Skeletal muscle tissue (tissue), 4 donors: ENCODE results near the gene STX8. TPM values are rescaled to one million over a fixed set of nuclear protein-coding genes. Genes with fewer than 3 reads are reported as not detected.

ENCODE experiments used
- H3K27ac ChIP-seq: one replicate; pipeline ENCODE4 v1.7.0; 2013; ENCODE audit warnings: mild to moderate bottlenecking, low read depth, low read length, inconsistent platforms
- H3K27me3 ChIP-seq, 3 donors: one replicate each; pipeline ENCODE4 v1.7.0; 2013; ENCODE audit warnings: low read length in 3 of 3; ENCODE audit not compliant: control insufficient read depth in 3 of 3, insufficient read depth in 3 of 3
- H3K36me3 ChIP-seq, 3 donors: one replicate each; pipeline ENCODE4 v1.7.0; 2013; ENCODE audit warnings: low read length in 3 of 3; ENCODE audit not compliant: control insufficient read depth in 3 of 3, insufficient read depth in 3 of 3
- H3K4me1 ChIP-seq, 3 donors: one replicate each; pipeline ENCODE4 v1.7.0; 2013; ENCODE audit warnings: low read length in 3 of 3, mild to moderate bottlenecking in 3 of 3; ENCODE audit not compliant: control insufficient read depth in 3 of 3, insufficient read depth in 3 of 3
- H3K4me3 ChIP-seq, 3 donors: one replicate each; pipeline ENCODE4 v1.7.0; 2013; ENCODE audit warnings: low read length in 3 of 3
- H3K9ac ChIP-seq, 3 donors: one replicate each; pipeline ENCODE4 v1.7.0; 2013; ENCODE audit warnings: low read length in 3 of 3, mild to moderate bottlenecking in 3 of 3, moderate library complexity in 2 of 3, low read depth in 1 of 3
- H3K9me3 ChIP-seq, 3 donors: one replicate each; pipeline ENCODE4 v1.7.0; 2013; ENCODE audit warnings: low read length in 3 of 3; ENCODE audit not compliant: control insufficient read depth in 3 of 3
- total RNA-seq: library from RNA; depleted of rRNA; stranded (reverse); fragments of >200 nt; gene quantifications from one replicate; pipeline ENCODE4 v1.2.3, GENCODE V29; 2014
- donor health status: Osteomylitis.

STX8 gene
- total RNA-seq, 1 donor from 2014 or later, result 68.4 TPM

DNA sequence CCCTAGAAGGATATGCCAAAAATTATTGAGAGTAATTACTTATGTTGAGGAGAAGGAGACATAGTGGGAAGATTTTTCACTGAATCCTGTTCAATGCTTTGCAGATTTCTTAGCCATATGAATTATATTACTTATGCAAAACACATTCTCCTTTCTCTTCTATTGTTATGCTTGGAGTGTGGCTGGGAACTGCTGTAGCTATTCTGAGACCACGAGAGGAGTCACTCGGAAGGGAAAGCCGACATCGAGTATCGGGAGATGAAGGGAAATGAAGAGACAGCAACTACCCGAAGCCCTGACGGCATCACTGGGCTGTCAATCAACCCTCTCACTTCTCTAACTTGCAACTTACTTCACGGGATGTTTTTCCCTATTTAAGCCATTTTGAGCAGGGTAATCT, 39.6 kb downstream of the STX8 start:
- Histone ChIP-seq H3K4me1 (no peaks in the 10 kb centered on the region), H3K27ac (no peak overlapping the region), H3K36me3 (peaks cover 0 to 12% (median 3%) of the 10 kb centered on the region in 3 donors), H3K4me3 (no peak overlapping the region), H3K9ac (no peak overlapping the region), H3K27me3 (no peaks in the 10 kb centered on the region), H3K9me3 (no peaks in the 10 kb centered on the region)

DNA sequence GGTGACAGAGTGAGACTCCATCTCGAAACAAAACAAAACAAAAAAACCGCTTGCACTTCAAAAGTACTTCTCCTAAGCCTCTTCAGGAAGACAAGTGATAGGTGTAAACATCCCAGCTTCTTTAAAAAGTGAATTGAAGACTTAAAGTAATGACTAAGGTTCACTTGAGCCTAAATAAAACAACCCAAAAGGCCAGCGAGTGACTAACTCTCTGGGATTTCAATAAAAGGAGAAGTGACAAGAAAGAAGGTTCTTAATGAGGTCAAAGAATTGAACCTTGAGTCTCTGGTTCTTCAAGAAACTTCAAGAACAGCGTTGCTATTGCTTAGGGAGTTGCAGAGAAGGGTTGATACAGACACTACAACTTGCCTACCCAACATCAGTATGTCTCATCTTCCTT, 42.2 kb downstream of the STX8 start:
- H3K4me3 ChIP-seq, result no peak overlapping the region
- no peak overlapping the region for H3K27ac ChIP-seq
- H3K27me3 ChIP-seq, result no peaks in the 10 kb centered on the region
- H3K9me3 ChIP-seq, result no peaks in the 10 kb centered on the region
- H3K4me1 ChIP-seq, result no peaks in the 10 kb centered on the region
- H3K36me3 ChIP-seq, result peaks cover 0 to 5% (median 0%) of the 10 kb centered on the region in 3 donors
- H3K9ac ChIP-seq, result no peak overlapping the region

DNA sequence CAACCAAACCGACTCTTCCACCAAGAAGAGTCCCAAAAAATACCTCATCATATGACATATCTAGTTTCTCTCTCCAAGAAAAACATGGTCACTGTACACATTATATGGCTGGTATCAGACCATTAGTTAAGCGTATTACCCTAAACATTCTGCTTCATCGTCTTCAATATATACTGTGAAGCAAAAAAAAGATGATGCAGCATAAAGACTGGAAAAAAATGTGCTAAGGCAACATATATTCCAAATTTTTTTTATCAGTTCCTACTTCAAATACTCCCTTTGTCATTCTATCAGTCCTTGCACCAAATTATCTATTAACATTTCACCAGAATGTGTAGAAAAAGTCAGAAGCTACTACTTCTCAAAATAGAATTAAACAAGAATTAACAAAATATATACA, 42.9 kb downstream of the STX8 start:
- peaks cover 0 to 2% (median 0%) of the 10 kb centered on the region in 3 donors for H3K36me3 ChIP-seq
- no peaks in the 10 kb centered on the region for H3K9me3 ChIP-seq
- H3K27me3 ChIP-seq, result no peaks in the 10 kb centered on the region
- no peak overlapping the region for H3K27ac ChIP-seq
- H3K4me3 ChIP-seq, result no peak overlapping the region
- H3K4me1 ChIP-seq, result no peaks in the 10 kb centered on the region
- no peak overlapping the region for H3K9ac ChIP-seq

DNA sequence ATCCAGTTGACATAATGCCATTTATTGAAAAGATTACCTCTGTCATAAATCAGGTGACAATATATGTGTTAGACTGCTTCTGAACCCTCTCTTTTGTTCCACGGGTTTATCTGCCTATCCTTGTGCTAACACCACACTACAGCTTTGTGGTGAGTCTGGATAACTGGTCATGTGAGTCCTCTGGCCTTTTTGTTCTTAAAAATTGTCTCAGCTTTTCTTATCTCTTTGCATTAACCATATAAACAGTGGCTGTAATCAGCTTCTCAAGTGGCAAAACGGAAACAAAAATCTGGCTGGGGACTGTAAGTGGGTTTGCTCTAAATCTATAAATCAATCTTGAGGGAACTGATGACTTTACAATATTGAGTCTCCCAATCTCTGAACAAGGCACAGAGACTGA, 44.6 kb downstream of the STX8 start:
- Histone ChIP-seq H3K27me3 (no peaks in the 10 kb centered on the region), H3K9ac (no peak overlapping the region), H3K4me3 (no peak overlapping the region), H3K4me1 (no peaks in the 10 kb centered on the region), H3K36me3 (no peaks in the 10 kb centered on the region), H3K27ac (no peak overlapping the region), H3K9me3 (no peaks in the 10 kb centered on the region)

DNA sequence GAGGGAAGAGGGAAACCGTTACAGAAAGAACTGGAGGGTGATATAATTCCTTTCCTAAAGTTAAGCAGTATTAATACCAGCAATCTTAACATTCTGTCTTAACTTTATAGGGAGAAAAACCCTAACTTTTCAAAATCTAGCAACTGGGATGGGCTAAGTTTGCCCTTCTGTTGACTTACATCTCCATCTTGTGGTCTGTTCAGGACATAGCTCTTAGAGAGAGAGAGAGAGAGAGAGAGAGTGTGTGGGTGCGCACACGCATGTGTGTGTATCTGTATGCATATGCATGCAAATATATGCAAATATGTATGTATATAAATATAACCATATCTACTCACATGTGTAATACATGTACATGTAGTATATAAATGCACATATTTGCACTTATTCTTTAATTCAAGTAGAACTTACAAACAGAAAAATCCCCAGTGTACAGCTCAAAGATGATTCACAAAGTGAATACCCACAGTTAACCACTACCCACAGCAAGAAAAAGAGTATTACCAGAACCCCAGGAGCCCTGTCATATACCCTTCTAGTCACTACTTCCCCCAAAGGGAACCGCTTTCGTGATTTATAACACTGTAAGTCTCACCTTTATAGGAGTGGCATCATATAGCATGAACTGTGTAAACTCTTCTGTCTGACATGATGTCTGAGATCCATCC, 46.5 kb downstream of the STX8 start:
- Histone ChIP-seq H3K27ac (no peak overlapping the region), H3K4me1 (no peaks in the 10 kb centered on the region), H3K4me3 (no peak overlapping the region), H3K9ac (no peak overlapping the region), H3K9me3 (no peaks in the 10 kb centered on the region), H3K27me3 (no peaks in the 10 kb centered on the region), H3K36me3 (no peaks in the 10 kb centered on the region)

DNA sequence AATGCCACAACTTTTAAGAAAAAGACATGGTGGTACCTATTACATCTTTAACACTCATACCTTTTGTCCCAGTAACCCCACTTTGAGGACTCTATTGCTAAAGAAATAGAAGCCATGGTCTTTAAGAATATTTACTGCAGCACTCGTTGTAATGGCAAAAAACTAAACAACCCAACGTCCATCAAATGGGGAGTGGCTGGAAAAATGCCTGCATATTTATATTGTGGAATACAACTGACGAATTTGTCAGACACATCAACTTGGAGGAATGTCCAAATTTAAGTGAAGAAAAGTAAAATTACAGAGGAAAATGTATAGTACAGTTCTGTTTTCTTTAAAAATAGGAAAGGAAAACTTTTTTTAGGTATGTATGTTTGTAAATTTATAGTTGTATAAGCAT, 47.8 kb downstream of the STX8 start:
- Histone ChIP-seq H3K36me3 (no peaks in the 10 kb centered on the region), H3K4me3 (no peak overlapping the region), H3K9me3 (no peaks in the 10 kb centered on the region), H3K27me3 (no peaks in the 10 kb centered on the region), H3K4me1 (no peaks in the 10 kb centered on the region), H3K27ac (no peak overlapping the region), H3K9ac (no peak overlapping the region)

DNA sequence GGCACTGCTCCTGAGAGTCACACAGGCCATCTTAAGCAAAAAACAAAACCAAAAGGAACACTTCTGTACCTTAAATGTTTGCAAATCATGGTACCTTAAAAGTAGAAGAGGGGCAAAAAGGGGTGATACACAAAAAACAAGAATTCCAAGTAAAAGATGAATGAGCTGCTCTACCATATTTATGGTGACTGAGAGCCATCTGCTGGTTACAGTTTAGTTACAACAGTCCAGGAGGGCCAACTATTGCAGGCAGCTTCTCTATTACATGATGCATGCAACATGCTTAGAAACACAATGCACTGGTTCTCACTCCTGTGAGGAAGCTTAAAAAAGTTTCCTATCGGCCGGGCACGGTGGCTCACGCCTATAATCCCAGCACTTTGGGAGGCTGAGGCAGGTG, 53.5 kb downstream of the STX8 start:
- Histone ChIP-seq H3K9ac (no peak overlapping the region), H3K9me3 (no peaks in the 10 kb centered on the region), H3K27ac (no peak overlapping the region), H3K4me3 (no peak overlapping the region), H3K4me1 (no peaks in the 10 kb centered on the region), H3K27me3 (no peaks in the 10 kb centered on the region), H3K36me3 (no peaks in the 10 kb centered on the region)

DNA sequence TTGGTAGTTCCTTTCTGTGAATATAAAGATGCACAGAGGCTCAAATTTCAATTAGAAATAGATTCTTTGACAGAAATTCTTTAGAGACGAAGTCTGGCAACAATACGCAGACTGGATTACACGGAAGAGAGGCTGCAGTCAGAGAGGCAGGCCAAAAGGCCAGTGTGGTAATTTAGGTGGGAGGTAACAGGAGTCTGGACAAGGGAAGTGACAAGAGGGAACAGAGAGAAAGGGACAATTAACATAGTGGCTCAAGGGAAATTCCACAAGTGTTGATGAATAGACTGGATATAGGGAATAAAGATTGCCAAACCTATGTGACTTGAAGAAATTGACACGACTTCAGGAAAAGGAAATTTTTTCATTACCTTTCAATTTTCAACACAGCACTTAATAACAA, 54.6 kb downstream of the STX8 start:
- H3K27me3 ChIP-seq, result no peaks in the 10 kb centered on the region
- H3K9ac ChIP-seq, result no peak overlapping the region
- no peak overlapping the region for H3K27ac ChIP-seq
- no peaks in the 10 kb centered on the region for H3K9me3 ChIP-seq
- H3K4me1 ChIP-seq, result no peaks in the 10 kb centered on the region
- H3K36me3 ChIP-seq, result no peaks in the 10 kb centered on the region
- no peak overlapping the region for H3K4me3 ChIP-seq

DNA sequence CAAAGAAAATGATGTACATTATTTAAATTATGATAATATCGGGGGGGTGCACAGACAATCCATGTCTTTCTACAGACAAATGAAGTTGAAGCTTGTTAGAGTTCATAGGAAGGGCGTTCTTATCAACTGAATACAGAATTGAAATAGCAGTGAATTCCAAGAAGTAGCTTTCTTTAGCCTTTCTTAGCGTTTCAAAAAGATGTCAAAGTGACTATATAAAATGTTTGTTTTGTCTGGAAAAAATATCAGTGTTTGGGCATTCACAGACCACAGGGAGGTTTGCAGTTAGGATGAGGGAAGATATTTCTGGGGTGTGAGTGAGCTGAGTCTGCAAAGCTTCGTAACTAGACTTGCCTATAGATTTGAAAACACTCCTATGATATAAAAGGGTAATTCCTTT, 55.0 kb downstream of the STX8 start:
- H3K27me3 ChIP-seq, result no peaks in the 10 kb centered on the region
- H3K36me3 ChIP-seq, result no peaks in the 10 kb centered on the region
- no peak overlapping the region for H3K9ac ChIP-seq
- H3K4me1 ChIP-seq, result no peaks in the 10 kb centered on the region
- H3K27ac ChIP-seq, result no peak overlapping the region
- no peaks in the 10 kb centered on the region for H3K9me3 ChIP-seq
- no peak overlapping the region for H3K4me3 ChIP-seq

DNA sequence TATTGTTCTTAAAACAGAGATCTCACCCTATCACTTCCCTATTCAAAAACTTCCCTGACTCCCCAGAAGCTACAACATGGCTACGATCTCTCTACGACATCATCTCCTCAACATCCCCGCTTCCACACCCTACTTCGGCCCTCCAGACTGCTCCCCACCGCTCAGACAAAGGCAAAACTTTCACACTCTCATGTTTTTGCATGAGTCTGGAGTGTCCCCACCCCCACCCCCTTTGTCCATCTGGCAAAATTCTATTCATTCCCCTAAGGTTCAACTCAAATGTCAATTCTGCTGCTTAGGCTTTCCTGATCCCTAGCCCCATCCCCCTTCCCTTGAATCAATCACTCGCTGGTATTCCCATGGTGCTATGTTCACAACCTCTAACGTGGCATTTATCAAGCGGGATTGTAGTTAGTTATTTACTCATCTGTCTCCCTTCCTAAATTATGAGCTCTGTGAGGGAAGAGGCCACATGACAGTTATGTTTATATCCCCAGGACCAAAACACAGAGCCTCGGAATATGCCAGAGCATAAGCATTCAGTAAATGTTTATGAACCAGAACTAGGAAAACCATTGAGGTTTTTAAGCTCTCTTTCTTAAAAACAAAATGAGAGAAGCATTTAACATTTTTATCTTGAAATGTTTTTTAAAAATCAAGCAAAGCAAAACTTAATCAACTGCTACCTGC, 55.9 kb downstream of the STX8 start:
- Histone ChIP-seq H3K27me3 (no peaks in the 10 kb centered on the region), H3K9me3 (no peaks in the 10 kb centered on the region), H3K27ac (no peak overlapping the region), H3K4me1 (no peaks in the 10 kb centered on the region), H3K36me3 (no peaks in the 10 kb centered on the region), H3K9ac (peak overlapping the region in 1 of 3 donors; percentile 21), H3K4me3 (no peak overlapping the region)
